CD14-positive monocyte (primary cell): ENCODE data around the gene FGF21. TPM values are rescaled to one million over a fixed set of nuclear protein-coding genes. Genes with fewer than 3 reads are reported as not detected.
A peak's percentile ranks its signal among the peaks of the same experiment; 100 is the strongest.

Source experiments
- DNase-seq, 3 donors: peaks; one replicate each; pipeline ENCODE4 v3.0.0-alpha.2; 2011 to 2022
- H2AFZ ChIP-seq: 2 replicates; pipeline ENCODE4 v1.6.0; 2012; ENCODE audit warnings: mild to moderate bottlenecking, low read depth, low read length, inconsistent platforms; ENCODE audit not compliant: insufficient read depth, poor library complexity, severe bottlenecking
- H3K27ac ChIP-seq, 2 donors: 1 replicate in 1 of 2; 2 replicates in 1 of 2; pipeline ENCODE4 v1.5.1; 2012 to 2013; ENCODE audit warnings: low read length in 2 of 2, control low read depth in 1 of 2, inconsistent platforms in 1 of 2, low read depth in 1 of 2, mild to moderate bottlenecking in 1 of 2
- H3K27me3 ChIP-seq, 2 donors: one replicate each; pipeline versions ENCODE4 v1.6.0 to v1.6.1; 2011 to 2013; ENCODE audit warnings: low read length in 2 of 2; ENCODE audit not compliant: control insufficient read depth in 2 of 2, insufficient read depth in 2 of 2
- H3K36me3 ChIP-seq, 2 donors: replicated peaks in 1 of 2; 1 replicate in 1 of 2; 2 replicates in 1 of 2; pipeline versions ENCODE4 v1.5.1 to v1.6.1; 2012 to 2013; ENCODE audit warnings: low read length in 2 of 2, control low read depth in 1 of 2, inconsistent platforms in 1 of 2, mild to moderate bottlenecking in 1 of 2; ENCODE audit not compliant: insufficient read depth in 2 of 2, control insufficient read depth in 1 of 2
- H3K4me1 ChIP-seq, 2 donors: 1 replicate in 1 of 2; 2 replicates in 1 of 2; pipeline versions ENCODE4 v1.5.1 to v1.6.1; 2012 to 2013; ENCODE audit warnings: low read length in 2 of 2, control low read depth in 1 of 2, inconsistent platforms in 1 of 2, mild to moderate bottlenecking in 1 of 2, moderate library complexity in 1 of 2; ENCODE audit not compliant: insufficient read depth in 2 of 2, control insufficient read depth in 1 of 2
- H3K4me2 ChIP-seq: replicated peaks from 2 replicates; pipeline ENCODE3; 2012; ENCODE audit warnings: low read length, moderate library complexity, mild to moderate bottlenecking; ENCODE audit not compliant: poor library complexity, severe bottlenecking; ENCODE audit errors: extremely low read depth
- H3K4me3 ChIP-seq, 3 experiments: fragments of 200-600 bp in 1 of 3; sonication (generic) in 1 of 3; replicated peaks in 1 of 3; 1 replicate in 2 of 3; 2 replicates in 1 of 3; pipeline ENCODE4 v1.5.1; 2011 to 2013; ENCODE audit warnings: low read length in 3 of 3, mild to moderate bottlenecking in 3 of 3, control low read depth in 2 of 3, low read depth in 2 of 3, inconsistent platforms in 1 of 3, moderate library complexity in 1 of 3
- H3K79me2 ChIP-seq: 2 replicates; pipeline ENCODE4 v1.6.0; 2012; ENCODE audit warnings: mild to moderate bottlenecking, control low read depth, inconsistent platforms, low read length, moderate library complexity; ENCODE audit not compliant: insufficient read depth
- H3K9ac ChIP-seq: 2 replicates; pipeline ENCODE4 v1.6.0; 2017; ENCODE audit warnings: low read length, mild to moderate bottlenecking; ENCODE audit not compliant: insufficient read depth, poor library complexity, severe bottlenecking
- H3K9me3 ChIP-seq, 2 donors: replicated peaks in 1 of 2; 1 replicate in 1 of 2; 2 replicates in 1 of 2; pipeline versions ENCODE4 v1.5.1 to v1.6.1; 2012 to 2013; ENCODE audit warnings: low read length in 2 of 2, control low read depth in 1 of 2; ENCODE audit not compliant: control insufficient read depth in 1 of 2, insufficient read depth in 1 of 2
- H4K20me1 ChIP-seq: 2 replicates; pipeline ENCODE4 v1.6.0; 2012; ENCODE audit warnings: mild to moderate bottlenecking, low read length, control low read depth, moderate library complexity; ENCODE audit not compliant: insufficient read depth
- H3K27ac Mint-ChIP-seq, 7 donors: one replicate each; pipeline ENCODE4 v1.8.0; 2020; ENCODE audit warnings: mild to moderate bottlenecking in 7 of 7, mixed read lengths in 7 of 7, moderate library complexity in 6 of 7, inconsistent platforms in 2 of 7
- H3K27me3 Mint-ChIP-seq, 3 donors: one replicate each; pipeline ENCODE4 v1.8.0; 2021 to 2022; ENCODE audit warnings: low read depth in 3 of 3, mild to moderate bottlenecking in 3 of 3, mixed read lengths in 3 of 3, moderate library complexity in 3 of 3, inconsistent platforms in 1 of 3
- H3K36me3 Mint-ChIP-seq, 2 donors: one replicate each; pipeline ENCODE4 v1.8.0; 2020; ENCODE audit warnings: mixed read lengths in 2 of 2, inconsistent platforms in 1 of 2, mild to moderate bottlenecking in 1 of 2
- H3K4me1 Mint-ChIP-seq: one replicate; pipeline ENCODE4 v1.8.0; 2020; ENCODE audit warnings: mild to moderate bottlenecking, mixed read lengths
- H3K4me3 Mint-ChIP-seq, 2 donors: one replicate each; pipeline ENCODE4 v1.8.0; 2020; ENCODE audit warnings: mild to moderate bottlenecking in 2 of 2, mixed read lengths in 2 of 2, moderate library complexity in 1 of 2
- H3K9me3 Mint-ChIP-seq, 7 donors: one replicate each; pipeline ENCODE4 v1.8.0; 2020 to 2022; ENCODE audit warnings: mixed read lengths in 7 of 7, mild to moderate bottlenecking in 6 of 7, moderate library complexity in 6 of 7, inconsistent platforms in 2 of 7
- WGBS: methylation state at CpG from one replicate; pipeline ENCODE4 v1.1.5; 2013; ENCODE audit warnings: missing lambda C conversion rate; ENCODE audit not compliant: insufficient coverage; 5-methylcytosine and 5-hydroxymethylcytosine counted together
- intact Hi-C, 2 donors: fragments of 100-400 bp; cut with micrococcal nuclease; formaldehyde crosslinking; loops; one replicate each; pipeline versions ENCODE4 v1.15.0 to v1.15.1; 2023
- polyA plus RNA-seq, 3 donors: library from polyadenylated mRNA; depleted of rRNA in 1 of 3; unstranded in 2 of 3; stranded (reverse) in 1 of 3; fragments of 300-500 nt in 2 of 3; fragments of >200 nt in 1 of 3; fragmentation: Illumina TruSeq in 2 of 3; gene quantifications; 1 replicate in 2 of 3; 2 replicates in 1 of 3; pipeline ENCODE4 v1.2.3, GENCODE V29; 2012 to 2021
- TF ChIP-seq, protein P1 (sequence below): fragments of 200-600 bp; IDR thresholded peaks from one replicate; pipeline ENCODE4 v1.8.0; 2022; ENCODE audit warnings: antibody characterized with exemption, mild to moderate bottlenecking

Gene FGF21
- polyA plus RNA-seq, 3 donors: not detected

DNA sequence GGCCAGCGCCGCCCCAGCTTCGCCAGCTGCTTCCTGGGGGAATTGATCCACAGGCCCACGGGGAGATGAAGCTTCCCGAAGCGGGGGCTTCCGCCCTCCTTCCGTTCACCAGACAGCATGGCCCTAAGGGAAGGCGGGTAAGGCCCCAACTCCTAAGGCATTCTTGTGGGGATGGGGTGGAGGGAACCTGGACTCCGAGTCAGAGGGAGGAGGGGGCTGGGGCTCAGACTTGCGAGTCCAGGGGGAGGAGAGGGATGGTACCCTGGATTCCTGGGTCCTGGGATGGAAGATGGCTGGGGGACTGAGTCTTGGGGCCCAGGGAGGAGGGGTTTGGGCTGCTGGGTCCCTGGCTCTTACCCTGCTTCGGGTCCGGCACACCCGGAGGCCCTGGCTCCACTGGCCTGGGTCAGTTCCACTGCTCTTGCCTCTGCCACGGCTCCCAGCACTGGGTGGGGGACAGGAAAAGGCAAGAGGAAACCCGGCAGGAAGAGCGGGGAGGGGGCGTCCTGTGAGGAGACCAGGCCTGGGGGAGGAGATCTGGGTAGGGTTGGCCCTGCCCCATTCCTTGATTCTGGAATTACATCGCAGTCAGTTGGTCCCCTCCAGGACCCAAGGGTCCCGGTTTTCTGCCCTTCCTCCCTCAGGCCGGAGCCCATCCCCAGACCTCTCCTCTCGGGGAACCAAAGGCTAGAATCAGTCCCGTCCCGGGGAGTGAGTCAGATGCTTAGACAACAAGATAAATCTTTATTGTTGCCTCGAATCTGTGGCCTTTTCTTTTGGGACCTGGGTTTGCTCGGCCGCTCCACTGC is 15.0 kb upstream of the FGF21 start, which contains the start of gene RASIP1:
TSS of gene RASIP1 (minus strand) at position 447 of the 809 bp plus-strand sequence. CDS start at position 119, 328 bp downstream.
- Histone ChIP-seq H4K20me1 (no peaks in the 10 kb centered on the region), H3K79me2 (no peaks in the 10 kb centered on the region), H3K4me2 (peak within 1 kb of the TSS; percentile 74), H3K4me3 (peak within 1 kb of the TSS in 1 of 3 experiments; percentile 61), H3K36me3 (no peaks in the 10 kb centered on the region), H3K4me1 (peaks cover 13 to 27% of the 10 kb centered on the region in 2 donors), H3K9me3 (peaks cover 11 to 15% of the 10 kb centered on the region in 2 donors), H3K27ac (no peak within 1 kb of the TSS), H3K27me3 (peaks cover 15 to 30% of the 10 kb centered on the region in 2 donors), H3K9ac (peak within 1 kb of the TSS; percentile 15), H2AFZ (peak within 1 kb of the TSS; percentile 63)
- peaks cover 16% of the 10 kb centered on the region for H3K4me1 Mint-ChIP-seq
- TF ChIP-seq, protein P1, sequence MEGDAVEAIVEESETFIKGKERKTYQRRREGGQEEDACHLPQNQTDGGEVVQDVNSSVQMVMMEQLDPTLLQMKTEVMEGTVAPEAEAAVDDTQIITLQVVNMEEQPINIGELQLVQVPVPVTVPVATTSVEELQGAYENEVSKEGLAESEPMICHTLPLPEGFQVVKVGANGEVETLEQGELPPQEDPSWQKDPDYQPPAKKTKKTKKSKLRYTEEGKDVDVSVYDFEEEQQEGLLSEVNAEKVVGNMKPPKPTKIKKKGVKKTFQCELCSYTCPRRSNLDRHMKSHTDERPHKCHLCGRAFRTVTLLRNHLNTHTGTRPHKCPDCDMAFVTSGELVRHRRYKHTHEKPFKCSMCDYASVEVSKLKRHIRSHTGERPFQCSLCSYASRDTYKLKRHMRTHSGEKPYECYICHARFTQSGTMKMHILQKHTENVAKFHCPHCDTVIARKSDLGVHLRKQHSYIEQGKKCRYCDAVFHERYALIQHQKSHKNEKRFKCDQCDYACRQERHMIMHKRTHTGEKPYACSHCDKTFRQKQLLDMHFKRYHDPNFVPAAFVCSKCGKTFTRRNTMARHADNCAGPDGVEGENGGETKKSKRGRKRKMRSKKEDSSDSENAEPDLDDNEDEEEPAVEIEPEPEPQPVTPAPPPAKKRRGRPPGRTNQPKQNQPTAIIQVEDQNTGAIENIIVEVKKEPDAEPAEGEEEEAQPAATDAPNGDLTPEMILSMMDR: no peak
- H3K27ac Mint-ChIP-seq: peak within 1 kb of the TSS in 1 of 7 donors; percentile 36
- H3K9me3 Mint-ChIP-seq: peaks cover 3 to 24% (median 14%) of the 10 kb centered on the region in 7 donors
- peak within 1 kb of the TSS in 1 of 2 donors; percentile 80 for H3K4me3 Mint-ChIP-seq
- no peak for DNase-seq
- H3K36me3 Mint-ChIP-seq: no peaks in the 10 kb centered on the region
- intact Hi-C loops: no loop called here
- 26% methylated on average over 19 of the region's 27 CpGs for WGBS
- H3K27me3 Mint-ChIP-seq: peaks cover 29 to 61% (median 43%) of the 10 kb centered on the region in 3 donors

DNA sequence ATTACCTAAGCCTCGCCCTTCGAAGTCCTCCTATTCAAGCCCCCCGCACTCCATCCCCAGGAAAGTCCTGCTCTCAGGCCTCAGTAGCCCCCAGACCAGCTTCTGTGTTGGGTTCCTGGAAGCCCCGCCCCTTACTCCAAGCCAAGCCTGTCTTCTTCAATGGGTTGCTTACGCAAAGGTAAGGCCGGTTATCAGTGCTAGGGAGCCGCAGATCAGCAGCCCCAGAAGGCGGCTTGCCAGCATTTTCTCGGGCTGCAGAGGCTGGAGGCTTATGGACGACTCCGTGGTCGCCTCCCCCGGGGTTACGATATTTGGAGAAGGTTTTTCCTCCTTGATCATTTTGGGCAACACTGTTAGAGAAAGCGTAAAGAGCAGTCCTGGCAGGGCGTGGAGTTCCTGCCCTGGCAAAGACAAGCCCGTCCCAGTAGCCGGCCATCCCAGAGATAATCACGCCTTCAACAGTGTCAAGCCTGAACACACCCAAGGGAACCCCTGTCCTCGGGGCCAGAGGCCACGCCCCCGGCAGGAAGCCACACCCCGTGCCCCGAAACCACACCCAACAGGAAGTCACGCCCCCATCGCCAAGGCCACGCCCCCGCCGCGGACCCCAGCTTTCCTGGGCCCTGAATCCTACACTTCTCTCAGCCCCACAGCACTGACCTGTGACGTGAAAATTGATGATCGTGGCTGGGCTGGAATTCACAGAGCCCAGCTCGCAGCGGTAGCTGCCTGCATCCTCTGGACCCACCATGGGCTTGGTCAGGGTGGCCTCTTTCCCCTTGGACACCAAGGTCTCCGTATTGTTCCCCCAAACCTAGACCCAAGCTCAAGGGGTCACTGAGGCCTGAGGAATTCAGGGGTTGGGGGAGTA is 14.0 kb upstream of the FGF21 start:
- no peak overlapping the region for H3K4me3 ChIP-seq
- no peaks in the 10 kb centered on the region for H4K20me1 ChIP-seq
- H3K36me3 ChIP-seq: no peaks in the 10 kb centered on the region
- no peak overlapping the region for H3K9ac ChIP-seq
- Mint-ChIP-seq H3K36me3 (peaks cover 0 to 4% of the 10 kb centered on the region in 2 donors), H3K9me3 (peaks cover 7 to 32% (median 22%) of the 10 kb centered on the region in 7 donors), H3K27me3 (peaks cover 39 to 67% (median 53%) of the 10 kb centered on the region in 3 donors), H3K27ac (peak overlapping the region in 2 of 7 donors; percentile 36 to 57), H3K4me3 (peak overlapping the region in 1 of 2 donors; percentile 80), H3K4me1 (peaks cover 24% of the 10 kb centered on the region)
- DNase-seq: no peak
- H3K9me3 ChIP-seq: peaks cover 16 to 22% of the 10 kb centered on the region in 2 donors
- TF ChIP-seq, protein P1: no peak
- no peak overlapping the region for H2AFZ ChIP-seq
- no peaks in the 10 kb centered on the region for H3K79me2 ChIP-seq
- peaks cover 13 to 28% of the 10 kb centered on the region in 2 donors for H3K4me1 ChIP-seq
- H3K27me3 ChIP-seq: peaks cover 17 to 40% of the 10 kb centered on the region in 2 donors
- intact Hi-C loops: no loop called here
- WGBS: 47% methylated on average over 33 of the region's 35 CpGs
- no peak overlapping the region for H3K27ac ChIP-seq
- H3K4me2 ChIP-seq: no peak overlapping the region
